HG03457 (cell line): ENCODE data around the gene ESRRA.
A peak's percentile ranks its signal among the peaks of the same experiment; 100 is the strongest.

Source experiments
- ATAC-seq: cut with Tn5 transposase; IDR thresholded peaks from one replicate; pipeline ENCODE4 v1.9.1; 2021; ENCODE audit warnings: moderate number of reproducible peaks; ENCODE audit not compliant: unreplicated experiment

Gene ESRRA

GRCh38 chr11:64305075-64305690, at the start of gene ESRRA:
ESRRA (plus strand) TSS chr11:64305524; CDS start chr11:64307180, 1,656 bp downstream.
- peak; percentile 52 for ATAC-seq

- no peak for ATAC-seq
Observed at GRCh38 chr11:64256300-64256699, 49.0 kb upstream of the ESRRA start.

DNA sequence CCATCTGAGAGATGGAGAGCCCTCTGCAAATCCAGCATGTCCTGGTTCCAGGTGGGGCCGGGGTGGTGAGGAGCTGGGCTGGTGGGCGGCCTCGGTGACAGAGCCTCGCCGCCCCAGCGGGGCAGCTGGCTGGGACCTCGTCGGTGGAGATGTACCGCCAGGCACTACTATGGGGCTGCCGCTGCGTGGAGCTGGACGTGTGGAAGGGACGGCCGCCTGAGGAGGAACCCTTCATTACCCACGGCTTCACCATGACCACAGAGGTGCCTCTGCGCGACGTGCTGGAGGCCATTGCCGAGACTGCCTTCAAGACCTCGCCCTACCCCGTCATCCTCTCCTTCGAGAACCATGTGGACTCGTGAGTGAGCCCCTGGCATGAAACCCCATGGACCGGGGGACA, 47.0 kb upstream of the ESRRA start:
- ATAC-seq: no peak

DNA sequence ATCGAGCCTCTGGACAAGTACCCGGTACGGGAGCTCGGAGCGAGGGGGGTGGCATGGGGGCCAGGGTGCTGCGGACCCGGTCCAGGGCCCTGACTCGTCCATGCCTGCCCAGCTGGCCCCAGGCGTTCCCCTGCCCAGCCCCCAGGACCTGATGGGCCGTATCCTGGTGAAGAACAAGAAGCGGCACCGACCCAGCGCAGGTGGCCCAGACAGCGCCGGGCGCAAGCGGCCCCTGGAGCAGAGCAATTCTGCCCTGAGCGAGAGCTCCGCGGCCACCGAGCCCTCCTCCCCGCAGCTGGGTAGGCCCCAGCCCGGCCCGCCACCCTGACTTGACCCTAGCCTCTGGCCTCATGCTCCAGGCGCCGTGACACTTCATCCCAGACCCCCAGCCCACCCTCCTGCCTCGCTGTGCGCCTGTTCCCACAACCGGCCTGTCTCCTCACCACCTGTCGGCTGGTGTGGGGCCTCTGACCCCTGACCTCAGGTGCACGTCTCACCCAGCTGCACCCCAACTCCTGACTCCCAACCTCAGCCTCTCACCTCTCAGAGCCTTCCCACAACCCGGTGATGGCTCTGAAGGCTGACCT, 46.3 kb upstream of the ESRRA start:
- ATAC-seq: no peak

- no peak for ATAC-seq
Observed at GRCh38 chr11:64259533-64260067, 45.7 kb upstream of the ESRRA start.

DNA sequence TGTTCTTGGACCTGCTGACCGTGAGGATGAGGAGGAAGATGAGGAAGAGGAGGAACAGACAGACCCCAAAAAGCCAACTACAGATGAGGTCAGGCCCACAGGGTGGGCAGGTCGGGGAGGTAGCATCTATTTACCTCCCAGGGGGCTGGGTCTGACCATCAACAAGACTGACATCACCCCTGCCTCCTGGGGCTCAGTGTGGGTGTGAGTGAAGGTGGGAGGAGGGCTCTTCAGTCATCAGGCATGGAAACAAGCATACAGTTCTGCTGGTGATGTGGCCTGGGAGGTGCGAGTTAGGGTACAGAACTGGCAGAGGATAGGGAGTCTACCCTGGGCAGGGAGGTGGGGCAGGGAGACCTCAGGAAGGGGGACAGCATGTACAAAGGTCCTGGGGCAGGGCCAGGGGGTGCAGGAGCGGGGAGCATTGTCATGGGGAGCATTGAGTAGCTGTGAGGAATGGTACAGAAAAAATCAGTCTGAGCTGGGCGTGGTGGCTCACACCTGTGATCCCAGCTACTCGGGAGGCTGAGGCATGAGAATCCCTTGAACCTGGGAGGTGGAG, 45.1 kb upstream of the ESRRA start:
- ATAC-seq: no peak

GRCh38 chr11:64261556-64262080, 43.7 kb upstream of the ESRRA start:
- ATAC-seq: no peak

DNA sequence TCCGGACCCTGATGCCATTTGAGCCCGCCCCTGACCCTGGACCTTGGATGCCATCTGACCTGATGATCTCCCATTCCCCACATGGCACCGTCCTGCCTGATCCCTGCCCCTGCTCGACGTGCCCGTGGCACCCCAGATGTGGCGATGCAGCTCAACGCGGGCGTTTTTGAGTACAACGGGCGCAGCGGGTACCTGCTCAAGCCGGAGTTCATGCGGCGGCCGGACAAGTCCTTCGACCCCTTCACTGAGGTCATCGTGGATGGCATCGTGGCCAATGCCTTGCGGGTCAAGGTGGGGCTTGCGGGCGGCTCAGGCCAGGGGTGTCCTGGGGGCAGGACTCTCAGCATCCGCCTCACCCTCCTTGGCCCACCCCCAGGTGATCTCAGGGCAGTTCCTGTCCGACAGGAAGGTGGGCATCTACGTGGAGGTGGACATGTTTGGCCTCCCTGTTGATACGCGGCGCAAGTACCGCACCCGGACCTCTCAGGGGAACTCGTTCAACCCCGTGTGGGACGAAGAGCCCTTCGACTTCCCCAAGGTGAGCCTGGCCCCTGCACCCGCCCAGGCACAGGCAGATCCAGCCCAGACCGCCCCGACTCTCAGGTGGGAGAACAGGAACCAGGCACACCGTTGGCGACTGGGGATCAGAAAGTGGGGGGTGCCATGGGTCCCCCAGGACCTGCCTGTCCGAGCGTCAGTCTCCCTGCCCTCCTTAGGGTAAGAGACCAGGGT, 42.9 kb upstream of the ESRRA start:
- ATAC-seq: no peak

DNA sequence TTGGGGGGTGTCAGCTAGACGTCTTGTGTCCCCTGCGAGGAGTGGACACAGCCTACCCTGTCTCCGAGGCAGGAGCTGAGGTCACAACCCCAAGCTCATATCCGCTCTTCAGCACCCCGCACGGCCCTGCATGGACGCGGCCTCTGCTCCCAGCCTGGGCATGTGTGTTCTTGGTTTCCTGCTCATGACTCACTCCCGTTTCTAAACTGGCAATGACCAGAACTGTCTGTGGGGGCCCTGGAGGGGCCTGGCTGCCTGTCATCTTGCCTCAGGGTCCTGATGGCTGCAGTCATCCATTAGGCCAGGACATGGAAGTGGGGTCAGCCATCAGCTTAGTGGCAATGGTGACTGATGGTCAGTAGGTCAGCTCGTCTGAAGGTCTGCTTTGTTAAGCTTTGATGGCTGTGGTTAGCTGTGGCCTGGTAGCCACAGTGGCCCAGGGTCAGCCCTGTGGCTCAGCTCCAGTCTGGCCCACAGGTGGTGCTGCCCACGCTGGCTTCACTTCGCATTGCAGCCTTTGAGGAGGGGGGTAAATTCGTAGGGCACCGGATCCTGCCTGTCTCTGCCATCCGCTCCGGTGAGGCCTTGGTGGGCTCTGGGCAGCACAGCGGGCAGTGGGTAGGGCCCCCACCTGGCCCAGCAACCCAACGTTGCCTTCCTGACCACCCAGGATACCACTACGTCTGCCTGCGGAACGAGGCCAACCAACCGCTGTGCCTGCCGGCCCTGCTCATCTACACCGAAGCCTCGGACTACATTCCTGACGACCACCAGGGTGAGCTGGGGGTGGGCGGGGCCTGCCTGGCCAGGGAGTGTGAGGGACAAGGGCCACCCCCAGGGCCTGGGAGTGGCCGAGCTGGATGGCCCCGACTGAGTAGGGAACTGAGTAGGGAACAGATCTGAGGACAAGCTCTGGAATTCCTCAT, 42.0 kb upstream of the ESRRA start:
- no peak for ATAC-seq

DNA sequence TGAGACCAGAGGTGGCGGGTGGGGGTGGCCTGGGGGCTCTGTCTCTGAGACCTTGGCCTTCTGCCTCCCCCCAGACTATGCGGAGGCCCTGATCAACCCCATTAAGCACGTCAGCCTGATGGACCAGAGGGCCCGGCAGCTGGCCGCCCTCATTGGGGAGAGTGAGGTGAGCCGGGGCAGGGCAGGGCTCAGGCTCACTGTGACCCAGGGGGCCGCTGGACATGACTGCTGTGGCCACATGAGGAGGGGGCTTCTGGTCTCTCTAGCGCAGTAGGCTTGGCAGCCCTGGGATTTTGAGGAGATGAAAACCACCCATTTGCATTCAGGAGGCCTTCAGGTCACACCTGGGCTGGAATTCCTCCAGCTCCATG, 41.4 kb upstream of the ESRRA start:
- no peak for ATAC-seq

GRCh38 chr11:64264371-64264852, 40.9 kb upstream of the ESRRA start:
- ATAC-seq: no peak

DNA sequence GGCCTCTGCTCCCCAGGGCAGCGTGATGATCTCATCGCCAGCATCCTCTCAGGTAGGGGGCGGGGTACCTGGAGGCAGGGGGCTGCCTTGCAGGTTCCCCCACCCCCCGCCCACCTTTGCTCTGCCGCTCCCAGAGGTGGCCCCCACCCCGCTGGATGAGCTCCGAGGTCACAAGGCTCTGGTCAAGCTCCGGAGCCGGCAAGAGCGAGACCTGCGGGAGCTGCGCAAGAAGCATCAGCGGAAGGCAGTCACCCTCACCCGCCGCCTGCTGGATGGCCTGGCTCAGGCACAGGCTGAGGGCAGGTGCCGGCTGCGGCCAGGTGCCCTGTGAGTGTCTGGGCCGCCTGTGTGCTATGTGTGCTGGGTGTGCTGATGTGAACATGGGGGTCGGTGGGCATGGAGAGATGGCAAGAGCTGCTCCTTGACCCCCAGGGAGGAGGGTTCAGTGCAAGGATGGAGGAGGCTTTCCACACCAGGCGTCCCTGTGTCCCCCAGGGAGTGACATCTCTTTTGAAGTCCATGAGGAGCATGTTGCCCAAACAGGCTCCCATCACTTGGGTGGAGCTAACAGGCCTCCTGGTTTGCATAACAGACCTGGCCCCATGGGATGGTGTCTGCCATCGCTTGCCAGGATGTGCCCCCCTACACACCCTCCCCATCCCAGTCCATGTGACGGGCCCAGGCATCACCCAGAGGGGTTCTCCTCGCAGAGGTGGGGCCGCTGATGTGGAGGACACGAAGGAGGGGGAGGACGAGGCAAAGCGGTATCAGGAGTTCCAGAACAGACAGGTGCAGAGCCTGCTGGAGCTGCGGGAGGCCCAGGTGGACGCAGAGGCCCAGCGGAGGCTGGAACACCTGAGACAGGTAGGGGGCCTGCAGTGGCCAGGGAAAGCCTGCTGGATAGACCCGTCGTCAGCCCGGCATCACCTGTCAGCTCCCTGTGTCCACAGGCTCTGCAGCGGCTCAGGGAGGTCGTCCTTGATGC, 39.9 kb upstream of the ESRRA start:
- ATAC-seq: no peak

- no peak for ATAC-seq
Observed at GRCh38 chr11:64266339-64266738, 39.0 kb upstream of the ESRRA start.

- ATAC-seq: no peak
Observed at GRCh38 chr11:64267207-64267945, 37.9 kb upstream of the ESRRA start.

DNA sequence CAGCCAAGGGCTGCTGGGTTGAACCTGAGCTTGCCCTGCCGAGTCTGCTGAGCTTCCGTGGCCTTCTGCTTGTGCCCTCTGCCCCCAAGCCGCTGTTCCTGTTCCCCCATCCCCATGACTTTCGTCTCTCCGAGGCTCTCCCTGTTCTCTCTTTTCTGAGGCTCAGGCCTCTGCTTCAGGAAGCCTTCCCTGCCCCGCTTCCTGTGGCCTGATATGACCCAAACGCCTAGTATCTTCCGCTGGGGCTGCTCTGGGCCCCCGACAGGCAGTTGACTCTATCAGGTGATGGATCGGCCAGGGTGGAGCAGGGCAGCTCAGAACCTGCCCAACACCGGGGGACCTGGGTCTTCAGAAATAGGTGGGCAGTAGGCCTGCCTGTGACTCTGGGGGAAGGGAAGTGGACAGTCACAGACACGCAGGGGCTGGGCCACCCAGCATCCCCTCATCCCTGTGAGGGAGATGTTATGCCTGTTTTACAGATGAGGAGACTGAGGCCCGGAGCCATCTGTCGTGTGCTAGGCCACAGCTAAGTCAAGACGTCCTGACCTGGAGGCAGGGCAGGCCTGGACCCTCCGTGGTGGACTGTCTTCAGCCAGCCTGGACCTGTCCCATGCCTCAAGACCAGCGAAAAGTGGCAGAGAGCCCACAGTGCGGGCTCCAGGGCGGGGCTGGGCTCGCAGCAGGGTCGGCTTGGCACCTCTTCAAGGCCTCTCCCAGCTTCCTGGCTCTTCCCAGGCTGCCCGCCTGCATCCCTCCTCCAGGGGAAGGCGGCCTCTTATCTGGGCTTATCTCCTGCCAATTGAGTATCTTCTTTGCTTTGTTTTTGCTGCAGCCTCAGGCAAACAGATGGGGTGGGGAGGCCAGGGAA, 37.1 kb upstream of the ESRRA start:
- no peak for ATAC-seq

- peak; percentile 7 for ATAC-seq
Observed at GRCh38 chr11:64268893-64269539, 36.3 kb upstream of the ESRRA start.
